Measurements from ENCODE around the gene ULK3.

ULK3 gene

DNA sequence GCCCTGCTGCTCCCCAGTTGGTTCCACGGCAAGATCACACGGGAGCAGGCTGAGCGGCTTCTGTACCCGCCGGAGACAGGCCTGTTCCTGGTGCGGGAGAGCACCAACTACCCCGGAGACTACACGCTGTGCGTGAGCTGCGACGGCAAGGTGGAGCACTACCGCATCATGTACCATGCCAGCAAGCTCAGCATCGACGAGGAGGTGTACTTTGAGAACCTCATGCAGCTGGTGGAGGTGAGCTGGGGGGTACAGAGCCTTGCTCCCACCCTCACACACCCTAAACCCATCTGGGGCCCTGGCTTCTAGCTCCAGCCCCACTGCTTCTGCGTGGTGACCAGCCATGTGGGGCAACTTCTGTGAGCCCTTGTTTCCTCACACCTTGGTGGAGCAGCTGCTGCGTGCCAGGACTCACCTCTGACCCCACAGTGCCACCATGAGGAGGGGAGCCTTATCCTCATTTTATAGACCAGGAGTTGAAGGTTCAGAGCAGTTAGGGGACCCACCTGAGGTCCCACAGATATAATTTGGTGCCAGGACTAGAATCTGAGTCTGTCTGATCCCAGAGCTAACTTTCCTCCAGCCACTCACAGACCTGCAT is 43.6 kb downstream of the ULK3 start:
- no peak for TF ChIP-seq GATA1 (IDR thresholded peaks at IDR 0.05; ENCODE audit: low read depth, low read length)
- TF ChIP-seq POLR2A (IDR thresholded peaks at IDR 0.05; ENCODE audit: low read length) = no peak

DNA sequence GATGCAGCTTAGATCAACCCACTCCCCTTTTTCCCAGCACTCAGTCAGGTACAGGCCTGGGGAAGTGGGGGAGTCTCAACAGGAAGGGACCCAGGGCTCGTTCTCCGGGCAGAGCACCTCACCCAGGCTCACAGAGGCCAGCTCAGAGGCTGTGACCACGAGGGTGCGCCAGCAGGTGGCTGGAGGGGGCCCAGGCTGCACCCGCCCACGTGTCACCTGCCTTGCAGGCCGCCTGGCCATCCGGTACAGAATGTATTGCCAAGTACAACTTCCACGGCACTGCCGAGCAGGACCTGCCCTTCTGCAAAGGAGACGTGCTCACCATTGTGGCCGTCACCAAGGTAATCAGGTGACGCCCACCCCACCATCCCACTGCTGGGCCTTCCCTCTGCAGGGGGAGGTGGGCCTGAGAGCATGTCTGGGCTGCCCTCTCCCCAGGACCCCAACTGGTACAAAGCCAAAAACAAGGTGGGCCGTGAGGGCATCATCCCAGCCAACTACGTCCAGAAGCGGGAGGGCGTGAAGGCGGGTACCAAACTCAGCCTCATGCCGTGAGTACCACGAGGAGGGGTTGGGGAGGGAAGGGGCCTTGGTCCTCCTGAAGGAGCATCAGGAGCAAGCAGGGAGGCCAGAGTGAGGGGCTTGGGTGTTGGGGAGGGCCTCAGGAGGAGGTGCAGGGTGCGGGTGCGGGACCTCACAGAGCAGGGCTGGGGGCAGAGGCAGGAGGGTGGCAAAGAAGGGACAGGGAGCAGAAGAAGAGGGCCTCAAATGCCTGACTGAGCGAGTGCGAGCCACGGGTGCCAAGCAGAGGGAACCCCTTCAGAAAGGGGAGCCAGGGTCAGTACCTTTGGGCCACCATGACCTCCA is 44.3 kb downstream of the ULK3 start:
- no peak for TF ChIP-seq GATA1 (IDR thresholded peaks at IDR 0.05; ENCODE audit: low read depth, low read length)
- no peak for TF ChIP-seq POLR2A (IDR thresholded peaks at IDR 0.05; ENCODE audit: low read length)
- DNase-seq = no peak

More for the DNA sequence above, 43.6 kb downstream of the ULK3 start:
- no peak for DNase-seq

DNA sequence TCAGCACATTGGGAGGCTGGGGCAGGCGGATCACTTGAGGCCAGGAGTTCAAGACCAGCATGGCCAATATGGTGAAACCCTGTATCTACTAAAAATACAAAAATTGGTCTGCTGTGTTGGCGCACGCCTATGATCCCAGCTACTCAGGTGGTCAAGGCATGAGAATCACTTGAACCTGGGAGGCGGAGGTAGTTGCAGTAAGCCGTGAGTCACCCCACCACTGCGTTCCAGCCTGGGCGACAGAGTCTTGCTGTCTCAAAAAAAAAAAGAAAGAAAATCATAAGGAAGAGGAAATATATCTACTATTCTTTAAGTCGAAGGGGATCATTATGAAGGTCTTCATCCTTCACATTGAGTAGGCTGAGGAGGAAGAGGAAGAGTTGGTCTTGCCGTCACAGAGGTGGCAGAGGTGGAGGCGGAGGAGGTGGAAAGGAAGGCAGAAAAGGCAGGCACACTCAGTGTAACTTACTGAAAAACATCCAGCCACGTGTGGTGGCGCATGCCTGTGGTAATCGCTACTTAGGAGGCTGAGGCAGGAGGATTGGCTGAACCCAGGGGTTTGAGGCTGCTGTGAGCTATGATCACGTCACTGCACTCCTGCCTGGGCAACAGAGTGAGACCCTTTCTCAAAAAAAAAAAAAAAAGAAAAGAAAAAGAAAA is 46.9 kb downstream of the ULK3 start:
- DNase-seq = no peak
- no peak for TF ChIP-seq GATA1 (IDR thresholded peaks at IDR 0.05; ENCODE audit: low read depth, low read length)
- TF ChIP-seq POLR2A (IDR thresholded peaks at IDR 0.05; ENCODE audit: low read length) = no peak

DNA sequence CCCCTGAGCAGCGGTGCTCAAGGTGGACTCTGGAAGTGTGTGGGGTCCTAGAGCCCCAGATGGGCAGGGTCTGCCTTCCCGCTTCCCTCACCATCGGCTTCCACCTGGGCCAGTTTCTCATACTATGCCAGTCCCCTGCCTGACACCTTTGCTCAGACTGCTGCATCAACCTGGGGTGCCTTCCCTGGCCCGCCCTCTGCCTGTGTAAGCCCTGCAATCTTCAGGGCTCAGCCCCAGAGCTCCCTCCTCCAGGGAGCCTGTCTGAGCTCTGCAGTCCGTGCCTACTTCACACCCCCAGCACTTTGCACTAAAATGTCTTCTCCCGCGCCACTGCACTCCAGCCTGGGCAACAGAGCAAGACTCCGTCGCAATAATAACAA is 48.0 kb downstream of the ULK3 start:
- TF ChIP-seq POLR2A (IDR thresholded peaks at IDR 0.05; ENCODE audit: low read length) (no peak), GATA1 (IDR thresholded peaks at IDR 0.05; ENCODE audit: low read depth, low read length) (no peak)
- DNase-seq = no peak

DNA sequence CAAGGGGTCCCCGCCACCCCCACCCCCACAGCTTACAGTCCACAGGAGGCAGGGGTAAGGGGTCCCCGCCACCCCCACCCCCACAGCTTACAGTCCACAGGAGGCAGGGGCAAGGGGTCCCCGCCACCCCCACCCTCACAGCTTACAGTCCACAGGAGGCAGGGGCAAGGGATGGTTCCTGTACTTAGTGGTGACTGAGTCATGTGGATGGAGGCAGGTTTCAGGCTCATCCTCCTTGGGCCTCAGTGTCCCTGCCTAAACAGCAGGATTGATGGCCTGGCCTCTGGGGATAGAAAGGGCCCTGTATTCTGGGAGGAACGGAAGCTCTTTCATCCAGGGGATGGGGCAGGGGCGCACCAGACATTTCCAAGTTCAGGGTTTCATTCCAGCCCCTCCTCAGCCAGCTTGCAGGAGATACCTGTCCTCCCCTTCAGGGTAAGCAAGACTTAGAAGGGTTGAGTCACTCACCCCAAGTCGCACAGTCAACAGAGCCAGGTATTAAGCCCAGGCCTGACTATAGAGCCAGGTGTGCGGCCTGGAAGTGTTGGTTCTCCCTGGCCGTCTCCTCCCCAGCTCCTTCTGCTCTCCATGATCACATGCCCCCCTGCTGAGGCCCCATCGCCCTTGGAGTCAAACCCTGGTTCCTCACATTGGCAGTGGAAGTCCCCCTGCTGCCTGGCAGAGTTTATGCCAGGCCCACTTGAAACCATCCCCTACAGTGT is 48.5 kb downstream of the ULK3 start:
- DNase-seq = no peak
- TF ChIP-seq POLR2A (IDR thresholded peaks at IDR 0.05; ENCODE audit: low read length) = no peak
- TF ChIP-seq GATA1 (IDR thresholded peaks at IDR 0.05; ENCODE audit: low read depth, low read length) = no peak

DNA sequence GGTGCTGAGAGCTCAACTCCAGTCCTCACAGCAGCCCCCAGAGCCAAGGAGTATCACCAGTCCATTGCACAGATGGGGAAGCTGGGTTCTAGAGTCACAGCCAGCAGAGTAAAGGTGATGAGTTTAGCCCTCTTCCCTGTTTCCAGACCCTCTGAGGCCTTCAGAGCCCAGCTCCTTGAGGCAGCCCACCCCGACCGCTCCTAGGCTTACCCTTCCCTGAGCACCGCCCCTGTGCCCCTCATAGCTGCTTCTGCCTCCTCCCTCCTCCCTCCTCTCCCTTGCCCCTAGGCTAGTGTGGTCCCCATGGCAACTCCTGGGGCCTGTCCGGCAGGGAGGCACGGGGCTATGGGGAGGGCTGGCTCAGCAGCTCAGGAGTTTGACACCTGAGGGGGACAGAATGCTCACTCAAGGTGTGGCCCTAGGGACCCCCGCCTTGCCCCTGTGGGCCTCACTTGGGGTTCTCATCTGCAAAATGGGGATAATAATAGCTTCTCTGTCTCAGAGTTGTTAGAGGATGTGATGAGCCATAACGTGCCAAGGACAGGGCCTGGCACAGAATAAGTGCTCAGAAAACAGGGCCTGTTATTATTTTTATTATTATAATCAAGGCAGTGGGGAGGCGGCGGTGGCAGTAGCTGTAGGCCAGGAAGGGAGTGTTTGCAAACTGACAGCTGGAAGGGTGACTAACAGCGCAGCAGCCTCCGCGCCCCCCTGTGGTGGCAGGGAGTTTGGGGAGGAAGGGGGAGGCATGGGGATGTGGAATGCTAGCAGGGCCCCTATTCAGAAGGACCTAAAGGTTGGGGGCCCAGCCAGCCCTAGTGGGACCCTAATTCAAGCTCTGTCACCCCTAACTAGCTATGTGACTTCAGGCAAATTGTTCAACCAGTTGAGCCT is 49.6 kb downstream of the ULK3 start:
- DNase-seq = peak in 1 of 2 experiments; percentile 24
- no peak for TF ChIP-seq GATA1 (IDR thresholded peaks at IDR 0.05; ENCODE audit: low read depth, low read length)
- no peak for TF ChIP-seq POLR2A (IDR thresholded peaks at IDR 0.05; ENCODE audit: low read length)

DNA sequence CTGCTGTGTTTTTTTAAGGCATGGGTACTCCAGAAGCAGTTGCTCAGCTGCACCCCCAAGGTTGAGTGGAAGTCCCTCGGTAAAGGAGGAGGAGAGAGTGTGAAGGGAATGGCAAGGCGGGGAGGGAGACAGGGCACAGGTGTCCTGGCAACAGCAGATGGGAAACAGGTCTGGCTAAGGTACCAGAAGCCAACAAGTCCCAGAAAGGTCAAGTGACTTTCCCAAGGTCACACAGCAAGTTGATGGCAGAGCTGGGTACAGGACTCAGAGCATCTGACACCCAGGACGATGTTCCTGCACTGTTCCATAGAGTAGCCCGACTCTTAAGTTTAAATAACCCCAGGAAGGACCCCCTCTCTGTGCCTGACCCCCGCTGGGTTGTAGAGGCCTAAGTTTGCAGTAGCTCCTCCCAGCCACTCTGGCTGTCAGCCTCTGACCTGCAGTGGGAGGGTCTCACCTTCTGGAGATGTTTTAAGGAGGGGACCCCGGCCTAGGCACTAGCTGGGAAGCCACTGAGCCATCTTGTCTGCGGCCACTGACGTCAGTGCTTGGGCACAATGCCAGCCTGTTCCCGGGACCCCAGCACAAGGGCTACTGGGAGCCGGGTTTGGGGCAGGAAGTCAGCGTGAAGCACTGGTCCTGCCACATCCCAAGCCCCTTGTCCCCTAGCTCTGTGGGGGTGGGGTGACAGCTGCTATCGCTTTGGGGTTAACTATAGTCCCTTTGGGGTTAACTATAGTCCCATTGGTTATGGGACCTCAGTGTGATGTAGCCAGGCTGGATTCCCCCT is 50.5 kb downstream of the ULK3 start:
- TF ChIP-seq GATA1 (IDR thresholded peaks at IDR 0.05; ENCODE audit: low read depth, low read length) (no peak), POLR2A (IDR thresholded peaks at IDR 0.05; ENCODE audit: low read length) (no peak)
- DNase-seq = no peak

DNA sequence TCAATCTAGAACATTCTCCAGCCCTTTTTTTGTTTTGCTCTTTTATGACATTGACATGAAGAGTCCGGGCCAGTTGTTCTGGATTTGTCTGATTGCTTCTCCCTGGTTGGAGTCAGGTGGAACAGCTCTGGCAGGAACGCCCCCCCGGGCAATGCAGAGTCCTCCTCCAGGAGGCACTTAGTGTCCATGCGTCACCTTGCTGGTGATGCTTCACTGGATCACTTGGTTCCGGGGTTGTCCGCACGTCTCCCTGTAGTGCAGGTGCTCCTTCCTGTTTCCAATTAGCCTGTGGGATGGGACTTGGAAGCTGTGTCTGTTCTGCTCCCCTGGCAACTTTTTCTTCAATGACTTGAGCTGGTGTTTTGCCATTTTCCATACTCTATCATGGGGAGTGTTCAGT is 51.3 kb downstream of the ULK3 start:
- TF ChIP-seq POLR2A (IDR thresholded peaks at IDR 0.05; ENCODE audit: low read length) (no peak), GATA1 (IDR thresholded peaks at IDR 0.05; ENCODE audit: low read depth, low read length) (no peak)
- no peak for DNase-seq

DNA sequence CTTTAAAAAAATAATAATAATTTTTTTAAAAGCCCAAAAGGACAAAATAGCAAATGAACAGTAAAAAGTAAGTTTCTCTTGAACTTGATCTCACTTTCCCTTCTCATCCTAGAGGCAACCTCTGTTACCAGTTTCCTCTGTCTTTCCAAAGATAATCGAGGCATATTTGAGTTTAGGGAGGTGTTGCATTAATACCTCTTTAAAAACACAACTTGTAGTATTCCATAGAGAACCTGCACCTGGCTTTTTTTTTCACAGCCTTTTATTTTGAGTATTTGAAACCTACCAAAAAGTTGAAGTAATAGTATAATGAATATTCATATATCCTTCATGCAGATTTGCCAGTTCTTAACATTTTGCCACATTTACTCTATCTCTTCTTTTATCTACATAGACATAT is 51.9 kb downstream of the ULK3 start:
- no peak for TF ChIP-seq GATA1 (IDR thresholded peaks at IDR 0.05; ENCODE audit: low read depth, low read length)
- TF ChIP-seq POLR2A (IDR thresholded peaks at IDR 0.05; ENCODE audit: low read length) = no peak
- DNase-seq = no peak

DNA sequence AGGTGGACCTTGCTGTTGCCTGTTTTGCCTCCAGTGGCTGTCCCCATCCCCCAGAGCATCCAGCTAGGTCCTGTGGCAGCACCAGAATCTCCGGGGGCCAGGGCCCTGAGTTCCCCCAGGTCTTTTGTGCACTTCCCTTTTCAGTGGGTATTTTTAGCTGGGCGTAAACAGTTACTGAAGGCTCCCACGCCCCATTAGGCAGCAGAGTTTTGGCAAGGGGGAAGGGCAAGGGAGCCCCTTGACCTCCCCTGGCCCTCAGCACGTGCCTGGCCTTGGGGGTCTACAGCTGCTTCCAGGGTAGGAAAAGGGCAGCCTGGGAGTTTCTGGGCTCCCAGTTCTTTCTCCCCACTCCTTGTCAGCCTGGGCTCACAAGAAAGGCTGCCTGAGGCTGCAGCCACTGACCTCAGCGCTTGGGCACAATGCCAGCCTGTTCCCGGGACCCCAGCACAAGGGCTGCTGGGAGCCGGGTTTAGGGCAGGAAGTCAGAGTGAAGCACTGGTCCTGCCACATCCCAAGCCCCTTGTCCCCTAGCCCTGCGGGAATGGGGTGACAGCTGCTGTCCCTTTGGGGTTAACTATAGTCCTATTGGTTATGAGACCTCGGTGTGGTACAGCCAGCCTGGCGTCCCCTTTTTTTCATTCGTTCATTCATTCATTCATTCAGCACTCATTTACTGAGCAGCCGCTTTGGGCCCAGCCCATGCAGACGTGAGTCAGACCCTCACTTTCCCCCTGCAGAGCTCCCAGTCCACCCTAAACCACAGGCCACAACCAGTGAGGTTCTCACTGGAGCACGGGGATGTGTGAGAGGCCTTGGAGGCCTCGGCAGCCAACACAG is 52.7 kb downstream of the ULK3 start:
- peak; percentile 56 to 73 for DNase-seq
- TF ChIP-seq GATA1 (IDR thresholded peaks at IDR 0.05; ENCODE audit: low read depth, low read length) (no peak), POLR2A (IDR thresholded peaks at IDR 0.05; ENCODE audit: low read length) (no peak)

DNA sequence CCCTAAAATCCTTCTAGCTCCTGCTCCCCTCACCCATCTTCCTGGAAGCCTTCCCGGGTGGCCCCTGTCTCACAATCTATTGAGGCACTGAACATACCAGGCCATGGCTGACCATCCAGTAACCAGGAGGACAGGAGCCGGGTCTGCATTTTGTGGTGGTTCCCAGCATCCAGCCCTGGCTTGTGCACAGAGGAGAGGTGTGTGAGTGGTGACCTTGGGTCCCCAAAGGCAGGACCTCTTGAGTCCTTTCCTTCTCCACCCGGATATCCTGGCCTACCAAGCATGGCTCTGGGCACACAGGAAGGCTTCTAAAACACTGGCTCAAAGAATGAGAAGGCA is 53.2 kb downstream of the ULK3 start:
- no peak for DNase-seq
- TF ChIP-seq GATA1 (IDR thresholded peaks at IDR 0.05; ENCODE audit: low read depth, low read length) = no peak
- no peak for TF ChIP-seq POLR2A (IDR thresholded peaks at IDR 0.05; ENCODE audit: low read length)

Measured in erythroblast (primary cell).